ENCODE results near the gene IFFO2. TPM values are rescaled to one million over a fixed set of nuclear protein-coding genes. Genes with fewer than 3 reads are reported as not detected.

Gene IFFO2
- total RNA-seq, 1 donor from 2014 or later = 12.2 TPM

DNA sequence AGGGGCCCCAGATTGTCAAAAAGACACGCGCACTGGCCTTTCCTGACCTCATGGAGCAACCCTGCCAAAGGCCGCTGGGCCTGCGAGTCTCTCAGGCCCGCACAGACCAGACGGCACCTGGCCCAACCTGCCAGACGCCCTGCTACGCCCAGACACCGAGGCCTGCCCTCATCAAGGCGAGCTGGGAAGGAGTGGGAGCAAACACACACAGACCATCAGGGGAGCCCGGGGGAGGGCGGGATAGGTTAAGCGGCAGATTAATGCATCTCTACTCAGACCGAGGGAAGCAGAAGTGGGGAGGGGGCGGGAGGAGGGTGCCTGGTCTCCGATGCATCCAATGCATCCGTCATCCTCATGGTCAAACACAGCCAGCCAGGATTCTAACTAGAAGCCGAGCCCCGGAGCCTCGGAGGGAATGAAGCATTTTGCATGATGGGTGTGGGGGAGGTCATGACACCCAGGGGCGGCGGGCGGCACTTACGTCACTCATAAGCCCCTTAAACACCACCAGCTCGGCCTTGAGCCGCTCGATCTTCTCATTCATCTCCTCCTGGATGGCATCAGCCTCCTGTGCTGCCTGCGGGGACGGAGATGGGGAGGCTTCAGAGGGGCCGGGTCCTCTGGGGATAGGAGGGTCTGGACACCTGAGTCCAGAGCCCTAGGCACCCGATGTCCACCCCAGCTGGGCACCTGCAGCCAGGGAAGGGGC, 37.1 kb downstream of the IFFO2 start:
- no peak for DNase-seq (ENCODE audit: low spot score)

- no peak for DNase-seq (ENCODE audit: low spot score)
Observed at GRCh38 chr1:18918417-18918816, 38.1 kb downstream of the IFFO2 start.

- no peak for DNase-seq (ENCODE audit: low spot score)
Observed at GRCh38 chr1:18917071-18917799, 39.2 kb downstream of the IFFO2 start.

DNA sequence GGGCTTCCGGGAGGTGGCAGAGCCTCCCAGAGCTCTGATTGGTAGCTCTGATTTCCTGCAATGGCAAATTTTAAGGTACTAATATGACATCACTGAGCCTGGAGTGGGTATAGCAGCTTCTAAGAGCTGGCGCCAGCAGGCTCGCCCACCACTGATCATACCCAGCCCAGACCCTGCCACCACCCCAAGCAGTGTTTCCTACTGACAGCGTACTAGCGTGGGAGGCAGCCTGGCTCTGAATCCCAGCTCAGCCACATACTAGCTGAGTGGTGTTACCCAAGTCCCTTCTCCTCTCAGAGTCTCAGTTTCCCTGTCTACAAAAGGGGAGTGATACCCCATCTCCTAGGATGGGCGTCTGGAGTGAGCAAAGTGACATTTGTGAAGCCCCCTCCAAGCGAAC, 41.1 kb downstream of the IFFO2 start:
- DNase-seq (ENCODE audit: low spot score) = no peak

DNA sequence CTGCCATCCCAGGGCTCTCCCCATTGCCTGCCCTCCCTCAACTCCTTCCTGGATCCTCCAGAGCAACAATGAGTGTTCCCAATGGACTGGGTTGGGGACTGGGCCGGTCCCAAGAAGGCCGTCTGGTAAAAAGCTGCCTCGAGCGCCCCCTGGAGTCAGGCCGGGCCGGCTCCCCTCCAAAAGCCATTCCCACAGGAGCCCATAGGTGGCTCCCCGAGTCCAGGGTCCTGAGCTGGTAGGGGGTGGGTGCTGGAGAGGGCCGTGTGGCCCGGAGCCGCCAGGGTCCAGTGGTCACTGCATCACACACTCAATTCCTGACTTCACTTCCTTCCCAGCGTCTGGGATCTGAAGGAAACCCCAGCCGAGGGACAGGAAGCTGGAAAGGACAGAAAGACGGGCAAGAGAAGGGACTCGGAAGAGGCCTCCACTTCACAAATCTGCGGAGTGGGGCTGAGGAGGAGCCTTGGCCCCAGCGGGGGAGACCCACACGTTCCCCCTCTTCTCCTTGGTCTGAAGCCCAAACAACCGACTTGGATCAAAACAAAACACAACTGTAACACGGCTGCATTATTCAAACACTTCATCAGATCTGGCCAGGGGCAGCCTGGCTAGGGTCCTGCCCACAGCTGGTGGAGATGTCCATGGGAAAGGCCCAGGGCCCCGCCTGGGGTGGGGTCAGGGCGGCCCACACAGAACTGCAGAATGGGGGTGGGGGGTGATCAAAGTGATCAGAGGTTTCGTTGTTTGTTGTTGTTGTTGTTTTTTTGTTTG, 43.2 kb downstream of the IFFO2 start:
- DNase-seq (ENCODE audit: low spot score) = peak; percentile 82

DNA sequence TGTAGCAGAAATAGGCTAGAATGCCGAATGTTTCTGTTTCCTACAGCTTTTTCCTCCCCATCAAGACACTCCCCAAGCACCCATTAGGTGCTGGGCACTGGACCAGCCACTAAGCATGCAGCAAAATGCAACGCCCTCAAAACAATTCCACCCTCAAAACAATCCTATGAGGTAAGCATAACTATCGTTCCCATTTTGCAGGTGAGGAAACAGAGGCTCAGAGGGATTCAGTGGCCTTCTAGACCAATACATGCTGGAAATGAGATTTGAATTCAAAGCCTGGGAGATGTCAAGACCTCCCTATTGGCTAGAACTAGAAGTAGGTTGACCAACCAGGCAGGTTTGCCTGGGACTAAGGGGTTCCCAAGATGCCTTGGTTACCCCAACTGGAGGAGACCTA, 43.9 kb downstream of the IFFO2 start:
- DNase-seq (ENCODE audit: low spot score) = no peak

DNA sequence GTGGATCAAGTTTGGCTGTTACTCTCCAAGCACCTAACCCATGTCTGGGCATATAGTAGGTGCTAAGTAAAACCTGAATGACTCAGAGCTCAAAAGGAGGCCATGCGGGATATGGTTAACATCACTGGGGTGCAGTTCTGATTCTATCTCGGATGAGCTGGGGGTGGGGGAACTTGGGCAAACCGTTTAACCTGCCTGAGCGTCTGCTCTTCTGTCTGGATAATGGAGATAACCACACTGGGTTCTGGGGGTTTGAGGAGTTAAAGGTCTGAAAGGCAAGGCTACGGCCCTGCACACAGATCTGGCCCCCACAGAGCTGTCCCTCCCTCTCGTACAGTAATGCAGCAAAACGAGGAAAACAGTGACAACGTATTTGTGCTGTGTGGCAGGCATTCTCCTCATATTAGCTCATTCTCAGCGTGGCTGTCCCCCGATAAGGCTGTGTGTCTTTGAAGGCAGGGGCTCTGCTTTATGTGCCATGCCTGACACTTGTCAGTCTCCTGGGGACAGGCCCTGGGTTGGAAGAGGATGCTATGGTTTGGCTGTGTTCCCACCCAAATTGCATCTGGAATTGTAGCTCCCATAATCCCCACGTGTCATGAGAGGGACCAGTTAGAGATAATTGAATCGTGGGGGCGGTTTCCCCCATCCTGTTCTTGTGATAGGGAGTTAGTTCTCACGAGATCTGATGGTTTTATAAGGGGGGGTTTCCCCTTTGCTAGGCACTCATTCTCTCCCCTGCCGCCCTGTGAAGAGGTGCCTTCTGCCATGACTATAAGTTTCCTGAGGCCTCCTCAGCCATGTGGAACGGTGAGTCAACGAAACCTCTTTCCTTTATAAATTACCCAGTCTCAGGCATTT, 47.3 kb downstream of the IFFO2 start:
- DNase-seq (ENCODE audit: low spot score) = no peak

DNA sequence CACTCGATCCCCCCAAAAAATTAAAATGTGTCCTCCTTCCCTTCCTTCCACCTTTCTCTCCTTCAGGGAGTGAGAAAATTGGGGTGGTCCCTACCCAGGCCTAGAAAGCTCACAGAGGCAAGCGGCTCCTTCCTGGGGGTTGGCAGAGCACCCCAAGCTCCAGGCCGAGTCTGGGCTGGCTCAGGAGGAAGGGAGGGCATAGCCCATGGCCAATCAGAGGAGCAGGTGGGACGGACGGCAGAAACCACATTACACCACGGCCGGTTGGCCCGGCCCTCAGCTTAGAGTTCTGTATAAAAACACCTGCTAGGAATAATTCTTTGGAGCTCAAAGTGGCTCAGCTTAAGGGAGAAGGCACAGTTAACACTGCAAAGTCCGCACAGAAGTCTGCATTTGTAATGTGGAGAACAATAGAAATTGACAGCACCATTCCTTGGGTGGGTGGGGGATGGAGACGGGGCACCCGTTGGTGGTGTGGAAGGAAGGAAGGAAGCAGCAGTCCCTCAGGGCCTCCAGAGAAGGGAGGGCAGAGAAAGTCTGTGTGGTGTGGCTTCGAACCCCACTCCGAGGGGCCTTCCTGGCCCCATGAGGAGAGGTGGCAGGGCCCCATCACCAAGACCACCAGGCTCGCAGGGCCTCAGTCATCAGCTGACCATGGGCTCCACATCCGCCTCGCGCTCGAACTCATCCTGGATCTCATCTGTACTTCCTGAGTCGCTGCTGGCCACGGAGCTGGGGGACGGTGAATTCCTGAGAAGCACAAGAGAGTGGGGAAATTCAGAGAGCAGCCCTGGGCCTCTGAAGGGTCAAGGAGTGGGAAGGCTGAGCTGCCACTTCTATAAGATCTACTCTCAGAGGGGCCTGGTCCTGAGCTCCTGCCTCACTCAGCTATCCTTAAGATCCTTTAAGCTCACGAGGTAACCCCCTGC, 48.3 kb downstream of the IFFO2 start:
- DNase-seq (ENCODE audit: low spot score) = no peak

DNA sequence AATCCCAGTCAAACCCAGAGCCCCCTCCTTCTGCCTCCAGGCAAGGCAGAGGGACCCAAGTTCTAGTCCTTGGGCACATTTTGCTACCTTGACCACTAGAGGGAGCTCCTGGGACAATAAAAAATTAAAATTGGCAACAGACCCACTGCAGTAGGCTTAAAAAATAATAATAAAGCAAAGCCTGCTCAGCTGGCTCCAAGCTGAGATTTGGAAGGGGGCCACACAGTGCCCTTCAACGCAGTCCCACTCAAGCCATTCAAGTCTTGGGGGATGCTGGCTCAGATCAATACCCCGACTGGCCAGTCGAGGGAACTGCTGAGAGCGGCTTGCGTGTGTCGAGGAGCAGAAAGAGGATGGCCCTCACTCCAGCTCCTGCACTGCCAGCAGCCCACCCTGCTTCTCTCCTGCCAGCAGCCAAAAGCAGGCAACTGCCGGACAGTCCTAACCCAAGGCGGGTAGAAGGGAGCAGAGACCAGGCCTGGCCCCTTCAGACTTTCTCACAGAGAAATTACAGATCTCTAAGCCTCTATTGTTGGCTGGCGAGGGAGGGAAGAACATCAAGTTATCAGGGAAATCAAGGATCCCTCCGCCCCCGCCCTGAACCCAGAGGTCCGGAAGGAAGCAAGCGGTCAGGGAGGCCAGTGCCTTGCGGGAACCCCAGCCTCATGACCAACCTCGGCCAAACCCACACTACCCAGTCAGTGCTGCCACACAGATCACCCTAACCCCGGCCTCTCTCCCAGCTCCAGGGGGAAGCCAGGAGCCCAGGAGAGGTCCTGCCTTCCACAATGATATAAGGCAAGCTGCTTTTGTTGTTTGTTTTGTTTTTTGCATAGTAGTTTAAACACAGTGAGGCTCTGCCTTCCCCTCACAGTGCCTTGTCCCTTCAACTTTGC, 49.2 kb downstream of the IFFO2 start:
- peak; percentile 60 for DNase-seq (ENCODE audit: low spot score)

GRCh38 chr1:18903291-18903756, 53.2 kb downstream of the IFFO2 start:
- no peak for DNase-seq (ENCODE audit: low spot score)

GRCh38 chr1:18902523-18903290, 53.8 kb downstream of the IFFO2 start, which contains the start of gene ALDH4A1:
Gene ALDH4A1 (minus strand): TSS chr1:18902555. CDS start chr1:18902523, 32 bp downstream.
- peak; percentile 98 for DNase-seq (ENCODE audit: low spot score)

DNA sequence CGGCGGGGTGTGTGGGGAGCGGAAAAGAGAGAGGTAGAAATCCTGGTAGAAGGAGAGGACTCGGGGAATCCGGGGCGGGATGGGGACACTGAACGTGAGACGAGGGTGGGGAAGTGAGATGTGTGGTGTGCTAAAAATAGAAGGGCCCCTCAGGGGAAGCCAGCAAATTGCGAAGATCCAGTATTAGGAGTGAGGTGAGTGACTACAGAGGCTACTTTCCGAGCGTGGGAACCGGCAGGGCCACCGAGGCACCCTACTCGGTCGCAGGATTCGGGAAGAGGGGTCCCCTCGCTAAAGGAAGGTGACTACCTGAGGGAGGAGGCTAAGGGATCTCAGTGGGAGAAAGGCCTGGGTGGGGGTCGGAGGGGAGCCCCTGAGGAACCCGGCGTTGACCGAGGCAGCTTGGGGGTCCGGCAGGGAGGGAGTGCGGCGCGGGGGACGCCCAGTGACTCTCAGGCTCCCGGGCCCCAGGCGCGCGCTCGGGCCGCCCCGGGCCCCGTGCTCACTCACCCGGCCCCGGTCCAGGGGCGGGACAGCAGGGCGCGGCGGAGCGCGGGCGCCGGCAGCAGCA, 54.4 kb downstream of the IFFO2 start:
- no peak for DNase-seq (ENCODE audit: low spot score)

GRCh38 chr1:18901147-18901951, 55.1 kb downstream of the IFFO2 start:
- no peak for DNase-seq (ENCODE audit: low spot score)

DNA sequence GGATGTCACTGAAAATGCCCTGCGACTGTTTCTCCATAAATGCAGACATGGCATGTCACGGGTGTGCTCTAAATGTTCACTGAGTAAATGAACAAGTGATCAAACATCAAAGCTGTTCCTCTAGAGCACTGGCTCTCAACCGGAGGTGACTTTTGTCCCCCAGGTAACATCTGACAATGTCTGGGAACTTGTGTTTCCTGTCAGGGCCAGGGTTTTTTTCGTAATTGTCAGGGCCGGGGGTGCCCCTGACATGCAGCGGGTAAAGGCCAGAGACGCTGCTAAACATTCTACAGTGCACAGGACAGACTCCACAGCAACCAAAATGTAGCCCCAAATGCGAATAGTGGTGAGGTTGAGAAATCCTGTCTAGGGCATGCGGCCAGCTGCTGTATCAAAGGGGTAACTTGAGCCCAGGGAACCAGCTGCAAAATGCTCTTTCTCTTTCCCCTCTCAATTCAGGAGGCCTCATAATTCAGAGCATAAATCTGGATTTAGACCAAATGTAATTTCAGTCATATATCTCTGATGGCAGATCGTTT, 56.1 kb downstream of the IFFO2 start:
- no peak for DNase-seq (ENCODE audit: low spot score)

GRCh38 chr1:18899363-18900049, 57.0 kb downstream of the IFFO2 start:
- DNase-seq (ENCODE audit: low spot score) = no peak

- no peak for DNase-seq (ENCODE audit: low spot score)
Observed at GRCh38 chr1:18898567-18898966, 57.9 kb downstream of the IFFO2 start.

Data from mucosa of gallbladder (tissue), 1 donor.